Tibial artery (tissue), 4 donors: Measurements from ENCODE around the gene ASIC2.

ENCODE experiments used
- DNase-seq, 2 donors: peaks; one replicate each; pipeline ENCODE4 v3.0.0-alpha.2; 2019
- H3K27ac ChIP-seq, 2 donors: fragments of 200-600 bp; sonication (generic) in 1 of 2; 1 replicate in 1 of 2; 2 replicates in 1 of 2; pipeline ENCODE4 v1.5.1; 2018 to 2019; ENCODE audit warnings: mild to moderate bottlenecking in 1 of 2
- H3K27me3 ChIP-seq, 2 donors: fragments of 200-600 bp; sonication (generic) in 1 of 2; one replicate each; pipeline versions ENCODE4 v1.5.1 to v1.6.0; 2016 to 2019
- H3K36me3 ChIP-seq, 3 donors: fragments of 200-600 bp; sonication (generic) in 2 of 3; one replicate each; pipeline ENCODE4 v1.5.1; 2016 to 2019; ENCODE audit warnings: mild to moderate bottlenecking in 2 of 3
- H3K4me1 ChIP-seq, 4 donors: fragments of 200-600 bp; sonication (generic) in 2 of 4; 1 replicate in 3 of 4; 2 replicates in 1 of 4; pipeline ENCODE4 v1.5.1; 2016 to 2019
- H3K4me3 ChIP-seq, 2 donors: fragments of 200-600 bp; sonication (generic) in 1 of 2; 1 replicate in 1 of 2; 2 replicates in 1 of 2; pipeline ENCODE4 v1.5.1; 2018 to 2019; ENCODE audit warnings: mild to moderate bottlenecking in 2 of 2
- H3K9me3 ChIP-seq, 3 donors: fragments of 200-600 bp; sonication (generic) in 1 of 3; one replicate each; pipeline ENCODE4 v1.5.1; 2016 to 2019
- intact Hi-C: fragments of 100-400 bp; cut with DNase I; formaldehyde crosslinking; loops from one replicate; pipeline ENCODE4 v1.15.0; 2023; ENCODE audit warnings: low total_unique reads
- TF ChIP-seq, protein P1 (sequence below), 2 experiments: fragments of 200-600 bp in 1 of 2; fragments of 450-650 bp in 1 of 2; IDR thresholded peaks; one replicate each; pipeline ENCODE4 v1.5.1; 2017 to 2019; ENCODE audit warnings: antibody characterized with exemption in 2 of 2, mild to moderate bottlenecking in 1 of 2, moderate library complexity in 1 of 2

The ASIC2 gene

DNA sequence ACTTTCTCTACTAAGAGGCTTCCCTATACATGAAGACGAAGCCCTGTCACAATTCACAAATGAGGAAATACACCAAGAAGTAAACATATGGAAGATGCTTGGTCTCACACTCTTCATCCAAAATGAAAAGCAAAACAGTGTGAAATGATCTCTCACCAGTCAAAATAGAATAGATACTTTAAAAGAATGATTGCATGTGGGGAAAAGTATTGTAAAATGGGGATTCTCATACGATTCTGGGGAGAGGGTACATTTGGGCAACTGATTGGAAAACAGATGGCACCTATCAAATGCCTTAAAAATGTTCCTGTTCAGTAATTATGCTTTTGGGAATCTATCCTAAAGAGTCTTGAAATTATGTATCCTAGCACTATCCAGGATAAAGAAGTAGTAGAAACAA, 78.1 kb downstream of the ASIC2 start:
- H3K27me3 ChIP-seq = peaks cover 0 to 4% of the 10 kb centered on the region in 2 donors
- H3K27ac ChIP-seq = no peak overlapping the region
- H3K4me1 ChIP-seq = peaks cover 0 to 22% (median 10%) of the 10 kb centered on the region in 4 donors
- H3K4me3 ChIP-seq = no peak overlapping the region
- no peak for DNase-seq
- H3K36me3 ChIP-seq = no peaks in the 10 kb centered on the region
- TF ChIP-seq, protein P1, sequence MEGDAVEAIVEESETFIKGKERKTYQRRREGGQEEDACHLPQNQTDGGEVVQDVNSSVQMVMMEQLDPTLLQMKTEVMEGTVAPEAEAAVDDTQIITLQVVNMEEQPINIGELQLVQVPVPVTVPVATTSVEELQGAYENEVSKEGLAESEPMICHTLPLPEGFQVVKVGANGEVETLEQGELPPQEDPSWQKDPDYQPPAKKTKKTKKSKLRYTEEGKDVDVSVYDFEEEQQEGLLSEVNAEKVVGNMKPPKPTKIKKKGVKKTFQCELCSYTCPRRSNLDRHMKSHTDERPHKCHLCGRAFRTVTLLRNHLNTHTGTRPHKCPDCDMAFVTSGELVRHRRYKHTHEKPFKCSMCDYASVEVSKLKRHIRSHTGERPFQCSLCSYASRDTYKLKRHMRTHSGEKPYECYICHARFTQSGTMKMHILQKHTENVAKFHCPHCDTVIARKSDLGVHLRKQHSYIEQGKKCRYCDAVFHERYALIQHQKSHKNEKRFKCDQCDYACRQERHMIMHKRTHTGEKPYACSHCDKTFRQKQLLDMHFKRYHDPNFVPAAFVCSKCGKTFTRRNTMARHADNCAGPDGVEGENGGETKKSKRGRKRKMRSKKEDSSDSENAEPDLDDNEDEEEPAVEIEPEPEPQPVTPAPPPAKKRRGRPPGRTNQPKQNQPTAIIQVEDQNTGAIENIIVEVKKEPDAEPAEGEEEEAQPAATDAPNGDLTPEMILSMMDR (IDR thresholded peaks at IDR 0.05) = no peak
- intact Hi-C loops = no loop called here
- no peaks in the 10 kb centered on the region for H3K9me3 ChIP-seq

- H3K4me1 ChIP-seq = no peaks in the 10 kb centered on the region
- no peaks in the 10 kb centered on the region for H3K9me3 ChIP-seq
- peak in 1 of 2 donors; percentile 9 for DNase-seq
- intact Hi-C loops = no loop called here
- TF ChIP-seq, protein P1 (IDR thresholded peaks at IDR 0.05) = no peak
- no peak overlapping the region for H3K4me3 ChIP-seq
- no peak overlapping the region for H3K27ac ChIP-seq
- H3K27me3 ChIP-seq = peaks cover 0 to 4% of the 10 kb centered on the region in 2 donors
- H3K36me3 ChIP-seq = no peaks in the 10 kb centered on the region
These were observed 82.8 kb downstream of the ASIC2 start for GRCh38 chr17:33210285-33210684.

GRCh38 chr17:33209671-33210070, 83.4 kb downstream of the ASIC2 start:
- TF ChIP-seq, protein P1 (IDR thresholded peaks at IDR 0.05) = no peak

DNA sequence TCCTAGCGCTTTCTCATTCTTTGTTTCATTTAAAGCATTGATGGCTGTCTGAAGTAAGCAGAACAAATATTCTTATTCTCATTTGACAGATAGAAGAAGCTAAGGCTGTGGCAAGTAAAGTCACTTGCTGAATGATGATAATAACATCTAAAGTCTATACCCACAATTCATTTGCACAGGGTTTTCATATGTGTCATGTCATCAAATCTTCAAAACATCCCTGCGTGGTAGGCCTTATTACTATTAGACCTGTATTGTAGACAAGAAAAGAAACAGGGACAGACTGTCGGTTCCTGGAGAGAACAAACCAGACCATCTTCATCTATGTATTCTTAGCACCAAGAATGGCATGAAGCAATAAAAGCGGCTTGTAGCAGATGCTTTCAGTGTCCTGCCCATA, 85.9 kb downstream of the ASIC2 start:
- no peak for DNase-seq
- no peaks in the 10 kb centered on the region for H3K4me1 ChIP-seq
- H3K27me3 ChIP-seq = peaks cover 0 to 4% of the 10 kb centered on the region in 2 donors
- H3K36me3 ChIP-seq = no peaks in the 10 kb centered on the region
- TF ChIP-seq, protein P1 (IDR thresholded peaks at IDR 0.05) = no peak
- H3K4me3 ChIP-seq = no peak overlapping the region
- no peaks in the 10 kb centered on the region for H3K9me3 ChIP-seq
- intact Hi-C loops = no loop called here
- H3K27ac ChIP-seq = no peak overlapping the region

More at GRCh38 chr17:33209671-33210070, 83.4 kb downstream of the ASIC2 start:
- Histone ChIP-seq H3K27ac (no peak overlapping the region), H3K36me3 (no peaks in the 10 kb centered on the region), H3K4me3 (no peak overlapping the region), H3K9me3 (no peaks in the 10 kb centered on the region), H3K4me1 (no peaks in the 10 kb centered on the region), H3K27me3 (peaks cover 0 to 4% of the 10 kb centered on the region in 2 donors)
- intact Hi-C loops = no loop called here
- no peak for DNase-seq

- H3K36me3 ChIP-seq = no peaks in the 10 kb centered on the region
- intact Hi-C loops = no loop called here
- no peaks in the 10 kb centered on the region for H3K9me3 ChIP-seq
- no peak overlapping the region for H3K27ac ChIP-seq
- DNase-seq = peak in 1 of 2 donors; percentile 17
- TF ChIP-seq, protein P1 (IDR thresholded peaks at IDR 0.05) = no peak
- no peaks in the 10 kb centered on the region for H3K27me3 ChIP-seq
- no peaks in the 10 kb centered on the region for H3K4me1 ChIP-seq
- no peak overlapping the region for H3K4me3 ChIP-seq
These were observed 87.5 kb downstream of the ASIC2 start for GRCh38 chr17:33205552-33205951.

GRCh38 chr17:33204701-33205100, 88.4 kb downstream of the ASIC2 start:
- DNase-seq = no peak
- no peaks in the 10 kb centered on the region for H3K9me3 ChIP-seq
- TF ChIP-seq, protein P1 (IDR thresholded peaks at IDR 0.05) = no peak
- no peaks in the 10 kb centered on the region for H3K36me3 ChIP-seq
- H3K27me3 ChIP-seq = no peaks in the 10 kb centered on the region
- H3K4me3 ChIP-seq = no peak overlapping the region
- no peak overlapping the region for H3K27ac ChIP-seq
- intact Hi-C loops = no loop called here
- no peaks in the 10 kb centered on the region for H3K4me1 ChIP-seq
